ENCODE results near the gene EXTL1.

Gene EXTL1

GRCh38 chr1:26044971-26045721, 23.6 kb downstream of the EXTL1 start:
- DNase-seq: no peak

GRCh38 chr1:26045722-26046245, 24.2 kb downstream of the EXTL1 start, which contains the start of gene SLC30A2:
Gene SLC30A2 (minus strand): TSS chr1:26046118. CDS start chr1:26045896, 222 bp downstream.
- no peak for DNase-seq

- no peak for DNase-seq
These were observed 24.9 kb downstream of the EXTL1 start for GRCh38 chr1:26046246-26047095.

GRCh38 chr1:26047278-26047874, 25.8 kb downstream of the EXTL1 start:
- no peak for DNase-seq

GRCh38 chr1:26049531-26050247, 28.1 kb downstream of the EXTL1 start:
- DNase-seq: no peak

- DNase-seq: no peak
These were observed 28.7 kb downstream of the EXTL1 start for GRCh38 chr1:26050248-26050640.

GRCh38 chr1:26053718-26054560, 32.4 kb downstream of the EXTL1 start:
- no peak for DNase-seq

- DNase-seq: no peak
These were observed 33.5 kb downstream of the EXTL1 start for GRCh38 chr1:26055041-26055440.

GRCh38 chr1:26057189-26057588, 35.6 kb downstream of the EXTL1 start:
- DNase-seq: no peak

GRCh38 chr1:26058052-26058595, 36.5 kb downstream of the EXTL1 start:
- no peak for DNase-seq

GRCh38 chr1:26059906-26060305, 38.3 kb downstream of the EXTL1 start:
- no peak for DNase-seq

- DNase-seq: no peak
These were observed 39.4 kb downstream of the EXTL1 start for GRCh38 chr1:26060832-26061574.

GRCh38 chr1:26064553-26064952, 43.0 kb downstream of the EXTL1 start:
- no peak for DNase-seq

- DNase-seq: no peak
These were observed 44.6 kb downstream of the EXTL1 start for GRCh38 chr1:26066160-26066559.

GRCh38 chr1:26066857-26067256, 45.3 kb downstream of the EXTL1 start:
- DNase-seq: no peak

- no peak for DNase-seq
These were observed 45.9 kb downstream of the EXTL1 start, which contains the start of gene TRIM63 for GRCh38 chr1:26067432-26067911. Gene TRIM63 (minus strand): TSS chr1:26067630. CDS start chr1:26067494, 136 bp downstream.

- no peak for DNase-seq
These were observed 48.3 kb downstream of the EXTL1 start for GRCh38 chr1:26069941-26070295.

- DNase-seq: no peak
These were observed 48.9 kb downstream of the EXTL1 start for GRCh38 chr1:26070296-26070962.

- DNase-seq: no peak
These were observed 49.4 kb downstream of the EXTL1 start for GRCh38 chr1:26070963-26071342.

- no peak for DNase-seq
These were observed 50.7 kb downstream of the EXTL1 start for GRCh38 chr1:26072305-26072704.

Data from activated CD4-positive, alpha-beta T cell treated with anti-CD3 and anti-CD28 coated beads, Interleukin-2, amount 50 U/mL, for 48 hours (primary cell).